Cortex of kidney (tissue), 1 donor: ENCODE results near the gene DNAJC7.

Experiments used
- DNase-seq: peaks from one replicate; lab custom pipeline; 2025; lab: John Stamatoyannopoulos, UW

DNAJC7 gene

GRCh38 chr17:41975099-41976083 lies 41.8 kb downstream of the DNAJC7 start:
- DNase-seq = no peak

GRCh38 chr17:41974658-41975057 lies 42.6 kb downstream of the DNAJC7 start:
- DNase-seq = no peak

GRCh38 chr17:41974031-41974430 lies 43.2 kb downstream of the DNAJC7 start:
- DNase-seq = no peak

- no peak for DNase-seq
Measured at GRCh38 chr17:41973408-41973811, 43.8 kb downstream of the DNAJC7 start.

DNA sequence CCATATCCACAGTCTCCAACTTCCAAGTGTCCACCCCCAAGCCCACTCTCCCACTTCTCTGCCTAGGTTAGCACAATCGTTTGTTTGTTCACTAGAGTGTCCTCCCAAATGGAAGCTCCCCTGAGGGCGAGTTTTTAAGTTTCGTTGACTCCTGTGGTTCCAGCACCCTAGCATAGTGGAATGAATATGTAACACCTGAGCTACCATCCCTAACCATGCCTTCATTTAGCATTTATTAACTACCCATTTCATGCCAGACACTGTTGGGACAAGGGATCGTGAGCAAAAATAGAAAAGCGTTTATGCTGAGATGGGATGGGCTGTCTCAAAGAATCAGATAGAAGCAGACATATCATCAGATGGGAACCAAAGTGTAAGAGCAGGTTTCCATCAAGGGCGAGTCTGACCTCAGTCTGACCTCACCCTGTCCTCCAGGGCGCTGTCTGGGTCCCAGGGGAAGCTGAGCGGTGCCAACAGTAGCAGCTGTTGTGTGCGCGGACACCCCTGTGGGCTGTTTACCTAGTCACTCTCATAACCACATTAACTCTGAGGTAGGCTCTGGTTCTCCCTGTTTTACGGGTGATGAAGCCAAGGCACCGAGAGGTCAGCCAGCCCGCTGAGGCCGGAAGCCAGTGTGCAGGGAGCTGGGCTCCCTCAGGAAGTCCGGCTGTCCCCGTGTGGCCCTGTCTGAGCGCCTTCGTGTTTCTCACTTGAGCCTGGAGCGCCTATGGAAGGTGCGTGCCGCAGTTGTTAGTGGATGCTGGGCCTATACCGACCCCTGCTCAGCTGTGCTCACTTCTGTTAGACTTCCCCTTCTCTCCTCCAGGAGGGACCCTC lies 44.5 kb downstream of the DNAJC7 start:
- DNase-seq = no peak

DNA sequence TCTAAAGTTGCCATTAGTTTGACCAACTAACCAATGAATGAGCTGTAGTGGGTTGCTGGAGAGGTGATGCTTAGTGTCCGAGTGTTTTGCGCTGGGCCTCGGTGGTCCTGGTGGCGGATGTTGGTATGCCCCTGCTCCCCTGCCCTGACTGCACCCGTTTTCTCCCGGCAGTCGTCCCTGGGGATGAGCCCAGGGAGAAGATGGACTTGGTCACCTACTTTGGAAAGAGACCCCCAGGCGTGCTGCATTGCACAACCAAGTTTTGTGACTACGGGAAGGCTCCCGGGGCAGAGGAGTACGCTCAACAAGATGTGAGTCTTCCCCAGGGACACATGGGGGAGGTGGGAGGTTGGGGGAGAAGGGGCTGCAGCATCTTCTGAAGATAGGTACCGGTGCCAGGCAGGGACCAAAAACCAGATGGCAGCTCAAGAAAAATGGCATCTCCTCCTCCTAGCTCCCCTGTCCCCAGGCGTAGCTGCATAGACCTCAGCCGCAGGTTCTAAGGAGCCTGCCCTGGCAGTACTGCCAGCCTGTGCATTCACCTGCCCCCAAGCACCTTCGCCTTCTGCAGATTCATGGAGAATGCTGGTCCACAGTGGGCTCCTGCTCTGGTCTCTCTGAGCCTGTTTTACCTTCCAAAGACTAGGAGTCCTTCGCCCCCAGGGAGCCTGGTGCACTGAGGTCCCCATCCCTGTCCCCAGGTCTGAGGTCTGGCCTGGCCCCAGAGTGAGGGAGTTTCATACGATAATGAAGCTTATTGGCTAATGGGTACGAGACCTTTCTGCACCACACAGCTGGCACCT lies 45.3 kb downstream of the DNAJC7 start:
- DNase-seq = no peak

GRCh38 chr17:41970901-41971331 lies 46.3 kb downstream of the DNAJC7 start:
- no peak for DNase-seq

- no peak for DNase-seq
Measured at GRCh38 chr17:41968676-41969075, 48.6 kb downstream of the DNAJC7 start.

GRCh38 chr17:41967921-41968578 lies 49.2 kb downstream of the DNAJC7 start:
- DNase-seq = no peak

DNA sequence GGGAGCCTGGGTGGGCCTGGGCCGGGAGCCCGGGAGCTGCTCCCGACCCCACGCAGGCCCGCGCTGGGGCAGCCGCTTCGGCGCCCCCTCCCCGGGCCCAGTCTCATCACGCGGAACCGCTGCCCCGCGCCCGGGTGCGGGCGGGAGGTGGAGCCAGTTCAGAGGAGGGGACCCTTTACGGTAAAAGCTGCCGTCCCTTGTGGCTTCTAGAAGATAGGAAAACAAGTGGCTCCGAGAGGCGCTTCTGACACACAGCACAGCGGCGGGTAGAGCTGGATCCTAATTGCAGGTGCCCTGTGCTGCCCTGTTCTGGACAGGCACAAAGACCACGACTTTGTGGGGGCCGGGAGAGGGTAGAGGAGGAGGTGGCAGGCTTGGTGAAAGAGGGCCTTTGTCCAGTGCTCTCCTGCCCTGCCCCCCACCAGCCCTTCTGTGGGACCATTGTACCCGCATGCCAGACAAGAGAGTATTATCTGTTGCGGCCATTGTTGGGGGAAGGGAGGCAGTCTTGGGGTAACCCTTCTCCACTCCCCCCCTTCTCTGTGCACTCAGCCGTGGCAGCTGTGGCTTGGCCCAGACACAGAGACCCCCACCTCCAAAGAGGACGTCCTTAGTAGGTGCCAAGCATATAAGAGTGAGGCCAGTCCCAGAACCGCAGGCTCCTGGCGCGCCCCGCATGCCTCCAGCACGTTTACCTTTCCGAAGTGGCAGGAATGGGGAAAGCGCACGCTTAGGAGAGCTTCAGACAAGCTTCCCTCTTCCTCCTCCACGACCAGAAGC lies 49.9 kb downstream of the DNAJC7 start:
- DNase-seq = no peak

DNA sequence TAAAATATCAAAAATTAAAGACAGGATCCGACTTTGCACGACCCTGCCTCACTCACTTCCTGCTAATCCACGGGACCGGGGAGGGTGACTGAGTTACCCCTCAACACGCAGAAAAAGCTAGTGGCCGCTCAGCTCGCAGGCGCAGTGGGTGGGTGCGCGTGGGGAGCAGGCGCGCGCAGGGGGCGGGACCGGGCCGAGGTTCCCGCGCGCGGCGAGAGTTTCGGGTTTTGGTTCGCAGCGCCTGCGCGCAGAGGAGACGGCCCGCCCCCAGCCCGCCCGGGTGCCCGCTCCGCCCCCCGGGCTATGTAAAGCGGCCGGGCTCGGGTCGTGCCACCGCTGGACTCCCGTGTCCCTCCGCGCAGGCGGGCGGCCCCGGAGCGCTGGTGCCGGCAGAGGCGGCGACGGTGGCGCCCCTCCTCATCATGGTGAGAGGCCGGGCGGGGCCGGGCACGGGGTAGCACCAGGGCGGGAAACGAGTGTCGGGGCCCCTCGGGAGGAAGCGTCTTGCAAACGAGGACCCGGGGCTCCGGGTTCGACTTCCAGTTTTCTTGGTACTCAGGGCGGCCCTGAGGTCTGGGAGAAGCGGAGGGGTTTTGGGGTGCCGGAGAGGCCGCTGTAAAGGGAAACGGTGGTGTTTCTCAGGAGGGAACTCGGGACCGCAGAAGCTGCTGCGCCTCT lies 50.6 kb downstream of the DNAJC7 start, which contains the start of gene CNP:
CNP (plus strand) TSS at position 333 of the 678 bp plus-strand sequence; CDS start at position 423, 90 bp downstream.
- DNase-seq = no peak

DNA sequence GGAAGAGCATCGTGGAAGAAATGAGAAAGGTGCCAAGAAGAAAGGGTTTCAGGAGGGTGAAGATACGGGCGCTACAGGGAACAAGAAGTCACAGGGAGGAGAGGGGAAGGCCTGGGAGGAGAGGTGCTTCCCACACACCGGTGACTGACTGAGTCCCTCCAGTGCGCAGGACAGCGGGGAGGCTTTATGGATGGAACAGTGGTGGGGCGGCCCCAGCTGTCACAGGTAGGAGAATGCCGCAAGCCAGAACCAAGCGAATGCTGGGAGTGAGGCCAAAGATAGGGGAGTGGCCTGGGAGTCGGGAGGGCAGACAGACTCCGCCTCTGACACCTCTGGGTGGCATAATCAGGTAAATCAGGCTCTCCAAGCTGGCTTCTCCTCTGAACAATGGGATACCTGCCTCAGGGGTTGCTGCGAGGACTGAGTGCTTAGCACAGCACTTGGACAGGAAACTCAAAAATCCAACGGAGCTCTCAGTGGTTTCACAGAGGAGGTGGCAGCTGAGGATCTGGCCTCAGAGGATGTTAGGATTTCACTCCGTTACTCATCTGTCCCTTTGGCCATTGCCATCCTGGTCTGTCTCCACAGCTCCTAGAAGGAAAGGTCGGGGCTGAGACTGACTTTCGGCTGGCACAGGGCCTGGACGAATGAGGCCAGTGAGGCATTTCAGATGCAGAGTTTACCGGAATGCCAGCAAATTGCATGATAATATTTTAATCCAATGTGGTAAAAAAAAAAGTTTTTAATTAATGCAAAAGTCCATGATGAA lies 51.4 kb downstream of the DNAJC7 start:
- no peak for DNase-seq

DNA sequence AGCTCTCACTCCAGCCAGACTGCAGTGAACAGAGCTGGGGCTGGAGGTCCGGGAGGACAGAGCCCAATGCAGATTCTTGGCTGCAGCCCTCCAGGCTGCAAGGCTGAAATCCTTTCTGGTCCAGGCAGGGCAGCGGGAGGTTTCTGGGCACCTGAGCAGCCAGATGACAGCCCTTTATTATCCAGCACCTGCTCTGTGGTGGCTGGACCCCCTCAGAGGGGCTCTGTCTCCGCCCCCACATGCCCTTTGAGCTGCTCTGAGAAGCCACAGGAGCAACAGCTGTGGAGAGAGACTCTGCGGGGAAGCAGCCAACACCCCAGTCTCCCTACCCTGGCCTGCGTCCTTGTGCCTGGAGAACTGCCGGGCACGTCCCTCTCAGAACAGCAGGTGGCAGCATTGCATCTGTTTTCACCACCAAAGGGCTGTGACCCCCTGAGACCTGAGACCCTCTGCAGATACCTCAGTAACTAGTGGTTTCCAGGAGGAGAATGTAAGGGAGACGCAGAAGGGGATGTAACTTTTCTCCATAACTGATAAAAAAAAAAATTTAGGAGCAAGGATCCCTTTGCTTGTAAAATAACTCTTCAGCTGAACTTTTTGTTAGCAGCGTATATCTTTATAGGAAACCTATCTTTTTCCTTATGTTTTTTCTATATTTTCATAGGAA lies 54.3 kb downstream of the DNAJC7 start:
- no peak for DNase-seq

GRCh38 chr17:41962111-41962510 lies 55.1 kb downstream of the DNAJC7 start:
- DNase-seq = no peak

- DNase-seq = no peak
Measured at GRCh38 chr17:41959336-41960095, 57.7 kb downstream of the DNAJC7 start.

DNA sequence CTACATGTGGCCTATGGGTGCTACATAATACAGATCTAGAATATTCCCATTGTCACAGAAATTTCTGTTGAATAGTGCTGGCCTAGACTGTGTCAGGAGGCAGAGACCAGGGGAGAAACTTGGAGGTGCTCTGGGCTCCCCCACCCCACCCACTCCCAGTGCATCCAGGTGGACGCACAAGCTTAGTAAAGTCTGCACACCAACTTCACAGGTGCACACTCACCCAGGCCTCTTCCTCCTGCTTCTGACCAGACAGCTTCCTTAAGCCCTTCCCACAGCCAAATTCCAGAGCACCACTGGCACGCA lies 58.3 kb downstream of the DNAJC7 start:
- DNase-seq = no peak

DNA sequence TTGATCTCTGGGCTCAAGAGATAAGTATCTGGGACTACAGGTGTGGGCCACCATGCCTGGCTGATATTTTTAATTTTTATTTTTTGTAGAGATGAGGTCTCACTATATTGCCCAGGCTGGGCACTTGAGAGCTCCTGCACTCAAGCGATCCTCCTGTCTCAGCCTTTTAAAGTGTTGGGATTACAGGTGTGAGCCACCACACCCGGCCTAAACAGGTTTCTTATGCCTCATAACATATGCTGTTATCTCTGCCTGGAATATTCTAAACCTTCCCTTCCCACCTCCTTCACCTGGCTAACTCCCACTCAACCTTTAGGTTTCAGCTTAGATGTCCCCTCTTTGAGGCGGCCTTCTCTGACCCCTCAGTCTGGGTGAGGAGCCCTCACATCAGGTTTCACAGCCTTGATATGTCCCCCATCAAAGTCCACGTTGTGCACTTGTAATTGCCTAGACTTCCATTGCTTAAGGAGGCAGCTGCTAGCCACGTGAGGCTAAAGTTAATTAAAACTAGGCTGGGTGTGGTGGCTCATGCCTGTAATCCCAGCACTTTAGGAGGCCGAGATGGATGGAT lies 59.3 kb downstream of the DNAJC7 start:
- no peak for DNase-seq
